ENCODE measurements around the gene CD209. TPM values are rescaled to one million over a fixed set of nuclear protein-coding genes. Genes with fewer than 3 reads are reported as not detected.
A peak's percentile ranks its signal among the peaks of the same experiment; 100 is the strongest.
"Not testable (repeated sequence)": the region's sequence is repeated elsewhere in the genome, so short reads cannot be mapped to it uniquely, and the experiment has no call there.

CD209 gene, protein sequence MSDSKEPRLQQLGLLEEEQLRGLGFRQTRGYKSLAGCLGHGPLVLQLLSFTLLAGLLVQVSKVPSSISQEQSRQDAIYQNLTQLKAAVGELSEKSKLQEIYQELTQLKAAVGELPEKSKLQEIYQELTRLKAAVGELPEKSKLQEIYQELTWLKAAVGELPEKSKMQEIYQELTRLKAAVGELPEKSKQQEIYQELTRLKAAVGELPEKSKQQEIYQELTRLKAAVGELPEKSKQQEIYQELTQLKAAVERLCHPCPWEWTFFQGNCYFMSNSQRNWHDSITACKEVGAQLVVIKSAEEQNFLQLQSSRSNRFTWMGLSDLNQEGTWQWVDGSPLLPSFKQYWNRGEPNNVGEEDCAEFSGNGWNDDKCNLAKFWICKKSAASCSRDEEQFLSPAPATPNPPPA
- total RNA-seq (2014; rRNA removed; shearing (Covaris generic)): not detected in 2 replicates

- H3K36me3 ChIP-seq (replicated peaks; ENCODE audit: control insufficient read depth, insufficient read depth, low read length): no peaks in the 10 kb centered on the region
- peaks cover 1% of the 10 kb centered on the region; the same call in 1 of the 2 replicates for H3K27me3 ChIP-seq (ENCODE audit: control insufficient read depth, insufficient read depth, low read length)
- H3K4me3 ChIP-seq (ENCODE audit: insufficient read depth, low read depth, low read length): no peak within 1 kb of the TSS
- DNase-seq: peak; percentile 47
Observed at GRCh38 chr19:7746903-7747884, at the start of gene CD209. Gene CD209, minus strand, starts transcription at chr19:7747534. Its CDS starts 23 bp downstream, at chr19:7747511.

- Histone ChIP-seq H3K36me3 (replicated peaks; ENCODE audit: control insufficient read depth, insufficient read depth, low read length) (no peaks in the 10 kb centered on the region), H3K27me3 (ENCODE audit: control insufficient read depth, insufficient read depth, low read length) (peaks cover 9% of the 10 kb centered on the region; the same call in 1 of the 2 replicates)
Observed at GRCh38 chr19:7795555-7796161, 48.3 kb upstream of the CD209 start.

DNA sequence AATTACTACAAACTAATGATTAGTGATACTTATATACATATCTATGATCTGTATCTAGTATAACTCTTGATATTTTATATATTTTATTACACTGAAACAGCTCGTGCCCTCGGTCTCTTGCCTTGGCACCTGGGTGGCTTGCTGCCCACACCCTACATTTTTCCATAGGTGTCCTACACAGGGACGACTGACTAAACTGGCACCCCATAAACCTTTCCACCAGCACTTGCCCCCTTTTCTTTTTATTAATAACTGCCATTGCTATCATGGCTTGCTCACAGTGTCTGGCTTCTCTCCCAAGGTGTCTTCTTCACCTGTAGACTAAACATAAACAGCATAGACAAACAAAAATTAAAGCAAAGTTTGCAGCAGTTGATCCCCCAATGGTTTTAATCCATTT is 46.2 kb upstream of the CD209 start:
- Histone ChIP-seq H3K27me3 (ENCODE audit: control insufficient read depth, insufficient read depth, low read length) (peaks cover 22% of the 10 kb centered on the region), H3K4me3 (ENCODE audit: insufficient read depth, low read depth, low read length) (no peak overlapping the region), H3K36me3 (replicated peaks; ENCODE audit: control insufficient read depth, insufficient read depth, low read length) (no peaks in the 10 kb centered on the region)
- DNase-seq: no peak

More at GRCh38 chr19:7795555-7796161, 48.3 kb upstream of the CD209 start:
- no peak overlapping the region for H3K4me3 ChIP-seq (ENCODE audit: insufficient read depth, low read depth, low read length)
- DNase-seq: no peak

DNA sequence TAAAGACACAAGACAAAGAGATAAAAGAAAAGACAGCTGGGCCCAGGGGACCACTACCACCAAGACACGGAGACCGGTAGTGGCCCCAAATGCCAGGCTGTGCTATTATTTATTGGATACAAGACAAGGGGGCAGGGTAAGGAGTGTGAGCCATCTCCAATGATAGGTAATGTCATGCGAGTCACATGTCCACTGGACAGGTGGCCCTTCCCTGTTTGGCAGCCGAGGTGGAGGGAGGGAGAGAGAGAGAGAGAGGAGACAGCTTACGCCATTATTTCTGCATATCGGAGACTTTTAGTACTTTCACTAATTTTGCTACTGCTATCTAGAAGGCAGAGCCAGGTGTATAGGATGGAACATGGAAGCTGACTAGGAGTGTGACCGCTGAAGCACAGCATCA is 45.4 kb upstream of the CD209 start:
- peaks cover 30% of the 10 kb centered on the region for H3K27me3 ChIP-seq (ENCODE audit: control insufficient read depth, insufficient read depth, low read length)
- DNase-seq; H3K36me3 ChIP-seq (replicated peaks; ENCODE audit: control insufficient read depth, insufficient read depth, low read length); H3K4me3 ChIP-seq (ENCODE audit: insufficient read depth, low read depth, low read length): not testable (repeated sequence)

- DNase-seq: no peak
- Histone ChIP-seq H3K36me3 (replicated peaks; ENCODE audit: control insufficient read depth, insufficient read depth, low read length) (no peaks in the 10 kb centered on the region), H3K4me3 (ENCODE audit: insufficient read depth, low read depth, low read length) (no peak overlapping the region), H3K27me3 (ENCODE audit: control insufficient read depth, insufficient read depth, low read length) (peaks cover 34% of the 10 kb centered on the region)
Observed at GRCh38 chr19:7792281-7792680, 44.9 kb upstream of the CD209 start.

DNA sequence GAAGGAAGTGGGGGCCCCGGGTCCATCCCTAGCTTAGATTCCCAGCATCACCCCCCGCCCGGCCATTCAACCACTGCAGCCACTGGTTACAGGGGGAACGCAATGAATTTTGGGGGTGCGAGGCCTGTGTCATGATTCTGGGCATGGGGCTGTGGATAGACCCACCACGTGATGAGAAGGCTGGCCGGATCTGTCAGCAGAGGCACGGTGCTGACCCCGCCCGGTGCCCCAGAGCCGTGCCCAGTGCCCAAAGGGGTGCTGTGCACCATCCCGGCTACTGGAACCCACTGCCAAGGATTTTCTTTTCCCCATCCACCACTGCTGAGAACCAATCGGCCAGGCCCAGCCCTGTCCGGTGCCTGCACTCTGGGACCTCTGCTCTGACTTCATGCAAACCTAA is 43.1 kb upstream of the CD209 start:
- H3K4me3 ChIP-seq (ENCODE audit: insufficient read depth, low read depth, low read length): no peak overlapping the region
- H3K36me3 ChIP-seq (replicated peaks; ENCODE audit: control insufficient read depth, insufficient read depth, low read length): no peaks in the 10 kb centered on the region
- peaks cover 41% of the 10 kb centered on the region for H3K27me3 ChIP-seq (ENCODE audit: control insufficient read depth, insufficient read depth, low read length)
- no peak for DNase-seq

DNA sequence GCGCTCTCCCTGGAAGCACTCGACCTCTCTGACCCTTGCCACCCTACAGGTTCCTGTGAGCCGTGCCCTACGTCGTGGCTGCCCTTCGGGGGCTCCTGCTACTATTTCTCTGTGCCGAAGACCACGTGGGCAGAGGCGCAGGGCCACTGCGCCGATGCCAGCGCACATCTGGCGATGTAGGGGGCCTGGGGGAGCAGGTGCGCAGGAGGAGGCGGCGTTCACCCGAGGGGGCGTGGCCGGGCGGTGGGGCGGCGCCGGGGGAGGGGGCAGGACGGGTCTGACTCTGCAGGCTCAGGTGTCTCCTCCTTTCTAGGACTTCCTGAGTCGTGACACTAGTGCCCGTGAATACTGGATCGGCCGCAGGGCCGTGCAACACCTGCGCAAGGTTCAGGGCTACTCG is 42.1 kb upstream of the CD209 start:
- peak; percentile 95 for DNase-seq
- peak overlapping the region; percentile 34; the same call in 1 of the 2 replicates for H3K4me3 ChIP-seq (ENCODE audit: insufficient read depth, low read depth, low read length)
- peaks cover 41% of the 10 kb centered on the region for H3K27me3 ChIP-seq (ENCODE audit: control insufficient read depth, insufficient read depth, low read length)

DNA sequence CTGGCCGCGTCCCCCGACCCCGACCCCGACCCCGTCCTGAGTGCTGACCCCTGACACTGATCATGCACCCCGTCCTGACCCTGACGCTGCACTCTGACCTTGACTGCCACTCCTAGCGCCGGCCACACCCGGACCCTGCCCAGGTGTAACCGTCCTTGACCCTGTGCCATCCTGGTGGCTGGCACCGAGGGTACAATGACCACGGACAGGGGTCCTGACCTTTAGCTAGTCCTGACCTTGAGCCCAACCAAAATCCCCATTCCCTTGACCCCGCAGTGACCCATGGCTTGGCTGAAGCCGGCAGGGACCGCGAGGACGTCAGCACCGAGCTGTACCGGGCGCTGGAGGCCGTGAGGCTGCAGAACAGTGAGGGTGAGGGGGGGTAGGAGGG is 41.6 kb upstream of the CD209 start:
- peak overlapping the region; percentile 34; the same call in 1 of the 2 replicates for H3K4me3 ChIP-seq (ENCODE audit: insufficient read depth, low read depth, low read length)
- H3K36me3 ChIP-seq (replicated peaks; ENCODE audit: control insufficient read depth, insufficient read depth, low read length): no peaks in the 10 kb centered on the region
- H3K27me3 ChIP-seq (ENCODE audit: control insufficient read depth, insufficient read depth, low read length): peaks cover 43% of the 10 kb centered on the region
- no peak for DNase-seq

More for the DNA sequence above, 42.1 kb upstream of the CD209 start:
- H3K36me3 ChIP-seq (replicated peaks; ENCODE audit: control insufficient read depth, insufficient read depth, low read length): no peaks in the 10 kb centered on the region

DNA sequence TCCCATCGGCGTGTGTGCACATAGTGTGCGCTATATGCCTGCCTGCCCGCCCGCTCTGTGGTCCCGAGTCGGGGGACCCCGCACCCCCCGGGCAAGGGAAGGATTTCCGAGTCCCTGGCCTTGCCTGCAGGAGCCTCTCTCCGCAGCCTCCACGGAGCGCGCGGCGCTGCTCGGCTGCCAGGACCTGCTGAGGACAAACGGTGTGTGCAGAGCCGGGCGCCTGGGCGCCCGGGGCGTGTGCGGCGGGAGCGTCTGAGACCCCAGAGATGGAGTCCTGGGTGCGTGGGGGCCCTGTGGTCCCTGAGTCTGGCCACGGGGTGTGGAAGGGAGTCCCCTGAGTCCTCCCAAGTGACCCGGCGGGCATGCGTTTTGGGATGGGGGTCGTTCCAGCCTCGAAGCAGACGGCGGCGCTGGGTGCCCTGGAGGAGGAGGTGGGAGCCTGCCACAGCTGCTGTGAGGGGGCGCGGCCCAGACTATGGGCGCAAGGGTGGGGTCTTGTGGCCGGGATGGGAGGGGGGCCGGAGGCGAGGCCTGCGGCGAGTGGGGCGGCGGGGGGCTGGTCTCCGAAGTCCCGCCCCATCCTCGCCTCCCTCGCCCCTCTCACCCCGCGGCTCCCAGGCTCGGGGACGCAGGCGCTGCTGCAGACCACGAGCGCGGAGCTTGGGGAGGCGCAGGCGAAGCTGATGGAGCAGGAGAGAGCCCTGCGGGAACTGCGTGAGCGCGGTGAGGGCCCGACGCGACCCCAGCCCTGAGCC is 41.0 kb upstream of the CD209 start:
- peaks cover 48% of the 10 kb centered on the region for H3K27me3 ChIP-seq (ENCODE audit: control insufficient read depth, insufficient read depth, low read length)
- H3K36me3 ChIP-seq (replicated peaks; ENCODE audit: control insufficient read depth, insufficient read depth, low read length): no peaks in the 10 kb centered on the region
- DNase-seq: peak; percentile 77
- peak overlapping the region; percentile 34; the same call in 1 of the 2 replicates for H3K4me3 ChIP-seq (ENCODE audit: insufficient read depth, low read depth, low read length)

DNA sequence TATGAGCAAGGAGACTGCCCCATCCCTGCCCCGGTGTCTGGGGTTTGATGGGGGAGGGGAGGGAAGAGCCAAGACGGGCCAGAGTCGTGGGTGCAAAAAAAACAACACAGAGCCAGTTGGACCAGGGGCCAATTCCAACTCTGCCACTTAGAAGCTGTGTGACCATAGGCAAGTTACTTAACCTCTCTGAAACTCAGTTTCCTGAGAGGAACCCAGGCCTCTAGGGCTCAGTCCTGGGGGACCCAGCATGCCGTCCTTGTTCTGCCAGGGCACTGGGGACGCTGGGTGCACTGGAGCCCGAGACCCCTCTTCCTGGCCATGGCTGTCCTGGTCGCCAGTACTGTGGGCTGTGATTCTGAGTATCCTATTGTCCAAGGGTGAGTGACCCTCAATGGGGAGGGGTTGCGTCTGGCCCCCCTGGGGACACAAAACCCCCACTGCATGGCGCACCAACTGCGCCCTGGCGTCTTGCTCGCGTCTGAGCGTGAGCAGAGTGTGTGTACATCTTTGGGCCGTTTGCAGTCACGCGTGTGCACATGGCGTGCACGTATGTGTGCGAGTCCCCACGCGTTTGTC is 40.4 kb upstream of the CD209 start:
- peak; percentile 46 for DNase-seq
- Histone ChIP-seq H3K27me3 (ENCODE audit: control insufficient read depth, insufficient read depth, low read length) (peaks cover 50% of the 10 kb centered on the region), H3K4me3 (ENCODE audit: insufficient read depth, low read depth, low read length) (peak overlapping the region; percentile 34; the same call in 1 of the 2 replicates), H3K36me3 (replicated peaks; ENCODE audit: control insufficient read depth, insufficient read depth, low read length) (no peaks in the 10 kb centered on the region)

DNA sequence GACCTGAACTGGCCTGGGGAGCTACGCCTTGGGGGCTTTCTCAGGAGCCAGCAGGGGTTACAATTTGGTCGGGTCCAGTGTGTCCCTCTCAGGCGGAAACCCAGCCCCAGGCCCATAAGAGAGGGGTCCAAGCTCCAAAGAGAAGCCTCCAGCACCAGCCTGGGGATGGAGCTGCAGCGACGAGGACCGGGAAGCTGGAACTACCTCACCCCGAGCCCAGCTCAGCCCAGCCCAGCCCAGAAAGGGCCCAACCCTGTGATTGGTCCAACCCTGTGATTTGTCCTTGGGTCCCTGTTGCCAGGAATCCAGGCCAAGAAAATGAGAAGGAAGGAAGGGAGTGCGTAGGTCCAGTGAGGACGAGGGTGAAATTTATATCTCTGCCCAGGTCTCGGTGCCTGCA is 39.8 kb upstream of the CD209 start:
- DNase-seq: peak; percentile 85
- peak overlapping the region; percentile 20; the same call in 1 of the 2 replicates for H3K4me3 ChIP-seq (ENCODE audit: insufficient read depth, low read depth, low read length)
- H3K27me3 ChIP-seq (ENCODE audit: control insufficient read depth, insufficient read depth, low read length): peaks cover 50% of the 10 kb centered on the region
- H3K36me3 ChIP-seq (replicated peaks; ENCODE audit: control insufficient read depth, insufficient read depth, low read length): no peaks in the 10 kb centered on the region

GRCh38 chr19:7784856-7785255 is 37.5 kb upstream of the CD209 start:
- Histone ChIP-seq H3K27me3 (ENCODE audit: control insufficient read depth, insufficient read depth, low read length) (peaks cover 42% of the 10 kb centered on the region), H3K4me3 (ENCODE audit: insufficient read depth, low read depth, low read length) (no peak overlapping the region), H3K36me3 (replicated peaks; ENCODE audit: control insufficient read depth, insufficient read depth, low read length) (no peaks in the 10 kb centered on the region)
- DNase-seq: no peak

DNA sequence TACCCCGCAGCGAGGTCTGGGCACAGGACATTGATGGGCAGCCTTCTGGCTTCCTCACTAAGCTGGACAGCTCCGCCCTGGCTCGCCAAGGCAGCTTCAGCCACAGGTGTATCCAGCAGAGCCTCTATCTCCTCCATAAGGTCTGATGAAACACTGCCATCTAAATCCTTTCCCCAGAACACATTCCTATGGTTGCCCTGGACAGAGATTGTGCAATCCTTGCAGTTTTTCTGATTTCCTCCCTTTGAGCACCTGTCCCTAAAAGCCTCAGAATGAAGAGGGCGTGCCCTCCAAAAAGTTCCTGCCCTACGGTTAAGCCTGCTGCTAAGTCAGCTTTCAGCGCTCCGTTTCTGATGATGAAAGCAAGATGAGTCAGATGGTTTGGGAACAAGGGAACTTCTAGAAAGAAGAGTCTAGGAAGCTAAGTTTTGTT is 36.7 kb upstream of the CD209 start:
- no peak overlapping the region for H3K4me3 ChIP-seq (ENCODE audit: insufficient read depth, low read depth, low read length)
- no peak for DNase-seq
- no peaks in the 10 kb centered on the region for H3K36me3 ChIP-seq (replicated peaks; ENCODE audit: control insufficient read depth, insufficient read depth, low read length)
- peaks cover 33% of the 10 kb centered on the region for H3K27me3 ChIP-seq (ENCODE audit: control insufficient read depth, insufficient read depth, low read length)
